Midbrain (tissue), 1 donor: ENCODE measurements around the gene BMF.

Experiments
- DNase-seq: peaks from one replicate; lab custom pipeline; 2025; lab: John Stamatoyannopoulos, UW

Gene BMF

GRCh38 chr15:40065166-40065565 lies 43.5 kb downstream of the BMF start:
- DNase-seq = no peak

- no peak for DNase-seq
Measured at GRCh38 chr15:40064231-40064894, 44.3 kb downstream of the BMF start.

GRCh38 chr15:40063563-40064011 lies 45.1 kb downstream of the BMF start:
- DNase-seq = peak; percentile 72

GRCh38 chr15:40062816-40063562 lies 45.7 kb downstream of the BMF start:
- no peak for DNase-seq

- no peak for DNase-seq
Measured at GRCh38 chr15:40061212-40061901, 47.3 kb downstream of the BMF start.

- no peak for DNase-seq
Measured at GRCh38 chr15:40060236-40060961, 48.3 kb downstream of the BMF start.

GRCh38 chr15:40059821-40060220 lies 48.9 kb downstream of the BMF start:
- no peak for DNase-seq

GRCh38 chr15:40058476-40059140 lies 50.1 kb downstream of the BMF start:
- DNase-seq = no peak

GRCh38 chr15:40055576-40056293 lies 52.9 kb downstream of the BMF start:
- DNase-seq = no peak

GRCh38 chr15:40054855-40055575 lies 53.7 kb downstream of the BMF start:
- DNase-seq = no peak

- no peak for DNase-seq
Measured at GRCh38 chr15:40054605-40054854, 54.1 kb downstream of the BMF start.

GRCh38 chr15:40053831-40054604 lies 54.7 kb downstream of the BMF start:
- no peak for DNase-seq

- DNase-seq = no peak
Measured at GRCh38 chr15:40053079-40053830, 55.4 kb downstream of the BMF start.

GRCh38 chr15:40052604-40053003 lies 56.1 kb downstream of the BMF start:
- DNase-seq = no peak

- no peak for DNase-seq
Measured at GRCh38 chr15:40051616-40052415, 56.9 kb downstream of the BMF start.

GRCh38 chr15:40050788-40051470 lies 57.8 kb downstream of the BMF start:
- no peak for DNase-seq

- no peak for DNase-seq
Measured at GRCh38 chr15:40048926-40049475, 59.7 kb downstream of the BMF start.
